ENCODE results near the gene DNM1.
A peak's percentile ranks its signal among the peaks of the same experiment; 100 is the strongest.

The DNM1 gene

GRCh38 chr9:128247226-128247803 lies 44.1 kb downstream of the DNM1 start:
- no peak overlapping the region for H3K4me3 ChIP-seq (ENCODE audit: control insufficient read depth, low read depth, low read length)
- no peak for TF ChIP-seq CTCF (IDR thresholded peaks at IDR 0.05; ENCODE audit: control insufficient read depth, insufficient read depth, low read depth, low read length, missing control alignments)
- DNase-seq (ENCODE audit: low read depth): no peak

DNA sequence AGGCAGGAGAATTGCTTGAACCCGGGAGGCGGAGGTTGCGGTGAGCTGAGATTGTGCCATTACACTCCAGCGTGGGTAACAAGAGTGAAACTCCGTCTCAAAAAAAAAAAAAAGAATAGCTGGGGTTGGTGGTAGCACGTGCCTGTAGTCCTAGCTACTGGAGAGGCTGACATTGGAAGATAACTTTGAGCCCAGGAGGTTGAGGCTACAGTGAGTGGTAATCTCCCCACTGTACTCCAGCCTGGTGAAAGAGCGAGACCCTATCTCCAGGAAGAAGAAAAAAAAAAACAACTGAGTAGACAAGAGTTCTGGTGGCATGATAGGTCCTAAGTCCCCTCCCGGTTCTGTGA lies 46.4 kb downstream of the DNM1 start:
- TF ChIP-seq CTCF (IDR thresholded peaks at IDR 0.05; ENCODE audit: control insufficient read depth, insufficient read depth, low read depth, low read length, missing control alignments): no peak
- no peak overlapping the region for H3K4me3 ChIP-seq (ENCODE audit: control insufficient read depth, low read depth, low read length)
- no peak for DNase-seq (ENCODE audit: low read depth)

DNA sequence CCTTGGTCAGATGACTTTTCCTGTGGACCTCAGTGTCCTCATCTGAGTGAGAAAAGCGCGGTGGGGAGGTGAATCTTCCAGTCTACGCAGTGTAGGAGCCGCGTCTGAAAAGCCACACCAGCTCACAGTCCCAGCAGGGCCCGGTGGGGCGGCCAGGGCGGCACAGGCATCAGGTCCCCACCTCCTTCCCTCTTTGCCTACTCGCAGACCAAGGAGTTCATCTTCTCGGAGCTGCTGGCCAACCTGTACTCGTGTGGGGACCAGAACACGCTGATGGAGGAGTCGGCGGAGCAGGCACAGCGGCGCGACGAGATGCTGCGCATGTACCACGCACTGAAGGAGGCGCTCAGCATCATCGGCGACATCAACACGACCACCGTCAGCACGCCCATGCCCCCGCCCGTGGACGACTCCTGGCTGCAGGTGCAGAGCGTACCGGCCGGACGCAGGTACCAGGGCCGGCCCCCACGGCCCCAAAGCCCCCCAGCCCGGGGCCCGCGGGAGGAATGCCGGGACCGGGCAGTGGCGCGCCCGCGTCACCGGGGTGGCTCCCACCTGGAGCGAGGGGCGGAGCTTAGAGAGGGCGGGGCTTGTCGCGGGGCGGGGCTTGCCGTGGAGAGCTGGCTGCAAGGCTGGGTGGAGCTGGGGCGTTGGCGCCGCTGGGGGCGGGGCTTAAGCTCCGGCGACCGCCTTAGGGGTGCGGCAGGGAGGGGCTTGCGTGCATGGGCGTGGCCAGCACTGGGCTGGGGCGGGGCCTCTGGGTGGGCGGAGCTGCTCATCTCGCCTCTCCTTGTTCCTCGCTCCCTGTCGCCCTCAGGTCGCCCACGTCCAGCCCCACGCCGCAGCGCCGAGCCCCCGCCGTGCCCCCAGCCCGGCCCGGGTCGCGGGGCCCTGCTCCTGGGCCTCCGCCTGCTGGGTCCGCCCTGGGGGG lies 47.0 kb downstream of the DNM1 start:
- H3K4me3 ChIP-seq (ENCODE audit: control insufficient read depth, low read depth, low read length): no peak overlapping the region
- DNase-seq (ENCODE audit: low read depth): no peak
- no peak for TF ChIP-seq CTCF (IDR thresholded peaks at IDR 0.05; ENCODE audit: control insufficient read depth, insufficient read depth, low read depth, low read length, missing control alignments)

GRCh38 chr9:128250839-128251731 lies 47.9 kb downstream of the DNM1 start:
- TF ChIP-seq CTCF (IDR thresholded peaks at IDR 0.05; ENCODE audit: control insufficient read depth, insufficient read depth, low read depth, low read length, missing control alignments): no peak
- DNase-seq (ENCODE audit: low read depth): no peak
- H3K4me3 ChIP-seq (ENCODE audit: control insufficient read depth, low read depth, low read length): peak overlapping the region; percentile 11; the same call in 1 of the 2 replicates

DNA sequence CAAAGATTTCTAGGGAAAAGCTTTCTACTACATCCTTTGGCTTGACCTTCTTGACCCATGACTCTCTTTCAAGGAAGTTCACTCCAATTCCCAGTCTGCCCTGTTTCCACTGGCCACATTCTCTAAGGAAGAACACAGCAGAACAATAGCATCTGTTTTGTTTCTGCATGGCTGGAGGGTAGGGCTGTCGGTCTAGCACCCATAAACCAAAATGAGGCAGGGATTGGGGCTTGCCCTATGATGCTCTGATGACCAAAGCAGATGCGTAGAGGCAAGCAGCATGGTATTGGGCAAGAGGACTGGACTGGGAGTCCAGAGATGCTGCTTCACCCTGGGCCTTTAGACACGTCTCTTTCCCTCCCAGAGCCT lies 48.5 kb downstream of the DNM1 start:
- no peak for TF ChIP-seq CTCF (IDR thresholded peaks at IDR 0.05; ENCODE audit: control insufficient read depth, insufficient read depth, low read depth, low read length, missing control alignments)
- no peak for DNase-seq (ENCODE audit: low read depth)
- no peak overlapping the region for H3K4me3 ChIP-seq (ENCODE audit: control insufficient read depth, low read depth, low read length)

DNA sequence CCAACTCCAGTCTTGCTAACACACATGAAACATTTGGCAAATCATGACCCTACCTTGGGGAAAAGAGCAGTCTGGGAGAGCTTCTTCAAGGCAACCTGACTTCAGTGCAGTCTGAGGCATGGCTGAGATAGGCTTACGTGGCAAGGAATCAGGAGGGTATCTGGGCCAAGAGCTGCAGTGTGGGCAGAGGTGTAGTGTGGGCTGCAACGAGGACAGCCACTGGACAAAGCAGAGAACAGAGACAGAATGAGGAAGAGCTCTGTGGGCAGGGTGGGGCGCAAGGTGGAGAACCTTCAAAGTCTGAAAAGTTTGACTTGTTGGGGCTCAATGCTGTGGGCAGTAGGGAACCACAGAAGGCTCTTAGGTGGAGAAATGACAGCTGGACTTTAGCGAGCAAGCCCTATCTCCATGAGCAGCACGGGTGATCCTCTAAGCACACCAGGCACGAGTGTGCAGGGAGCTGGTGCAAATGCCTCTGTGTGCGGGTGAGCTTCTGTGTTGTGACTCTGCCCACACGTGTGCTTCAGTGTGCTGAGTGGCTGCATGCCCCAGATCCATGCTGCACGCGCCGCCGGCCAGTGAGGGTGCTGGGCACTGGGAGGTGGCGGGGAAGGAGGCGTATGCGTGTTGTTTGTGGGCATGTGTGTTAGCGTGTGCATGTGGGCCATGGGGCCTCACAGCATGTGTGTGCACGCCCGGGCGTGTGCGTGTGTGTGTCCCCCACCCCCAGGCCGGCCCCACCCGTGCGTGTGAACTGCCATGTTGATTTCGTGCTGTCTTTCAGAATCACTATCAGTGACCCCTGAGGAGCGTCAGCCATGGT lies 49.3 kb downstream of the DNM1 start:
- H3K4me3 ChIP-seq (ENCODE audit: control insufficient read depth, low read depth, low read length): no peak overlapping the region
- TF ChIP-seq CTCF (IDR thresholded peaks at IDR 0.05; ENCODE audit: control insufficient read depth, insufficient read depth, low read depth, low read length, missing control alignments): no peak
- DNase-seq (ENCODE audit: low read depth): no peak
